Measurements from ENCODE around the gene LTB4R.

Gene LTB4R

GRCh38 chr14:24315243-24315806, 4.0 kb downstream of the LTB4R start:
- no peak for ATAC-seq
- no peak for TF ChIP-seq RARB (CRISPR knock-in tag; IDR thresholded peaks at IDR 0.05)
- no peak for TF ChIP-seq ARNTL (CRISPR knock-in tag; IDR thresholded peaks at IDR 0.05; ENCODE audit: borderline replicate concordance, low read depth)
- no peak for TF ChIP-seq TOX (CRISPR knock-in tag; IDR thresholded peaks at IDR 0.05; ENCODE audit: borderline replicate concordance)
- TF ChIP-seq CREB5 (CRISPR knock-in tag; IDR thresholded peaks at IDR 0.05; ENCODE audit: low read depth) = no peak
- no peak for TF ChIP-seq ZNF565 (CRISPR knock-in tag; conservative IDR thresholded peaks at IDR 0.05; ENCODE audit: low read depth)
- no peak for TF ChIP-seq ESRRG (CRISPR knock-in tag; IDR thresholded peaks at IDR 0.05)
- TF ChIP-seq ZC3H10 (CRISPR knock-in tag; IDR thresholded peaks at IDR 0.05) = no peak
- no peak for TF ChIP-seq PATZ1 (CRISPR knock-in tag; IDR thresholded peaks at IDR 0.05; ENCODE audit: borderline replicate concordance)
- TF ChIP-seq BACH2 (CRISPR knock-in tag; IDR thresholded peaks at IDR 0.05; ENCODE audit: borderline replicate concordance) = no peak

GRCh38 chr14:24315807-24316596, 4.7 kb downstream of the LTB4R start:
- TF ChIP-seq CREB5 (CRISPR knock-in tag; IDR thresholded peaks at IDR 0.05; ENCODE audit: low read depth) (no peak), ZC3H10 (CRISPR knock-in tag; IDR thresholded peaks at IDR 0.05) (no peak), CSRNP3 (CRISPR knock-in tag; IDR thresholded peaks at IDR 0.05) (no peak), ZNF8 (CRISPR knock-in tag; IDR thresholded peaks at IDR 0.05) (no peak), ESRRG (CRISPR knock-in tag; IDR thresholded peaks at IDR 0.05) (no peak), PATZ1 (CRISPR knock-in tag; IDR thresholded peaks at IDR 0.05; ENCODE audit: borderline replicate concordance) (no peak), RARB (CRISPR knock-in tag; IDR thresholded peaks at IDR 0.05) (no peak), ZFP3 (CRISPR knock-in tag; IDR thresholded peaks at IDR 0.05) (no peak), GLIS3 (CRISPR knock-in tag; IDR thresholded peaks at IDR 0.05) (no peak), ZFP30 (CRISPR knock-in tag; IDR thresholded peaks at IDR 0.05) (no peak), POU6F1 (CRISPR knock-in tag; IDR thresholded peaks at IDR 0.05; ENCODE audit: borderline replicate concordance, low read depth) (no peak), TCF4 (CRISPR knock-in tag; IDR thresholded peaks at IDR 0.05; ENCODE audit: borderline replicate concordance) (no peak), ZNF70 (CRISPR knock-in tag; IDR thresholded peaks at IDR 0.05) (no peak), TSHZ2 (CRISPR knock-in tag; IDR thresholded peaks at IDR 0.05) (no peak), ARNTL (CRISPR knock-in tag; IDR thresholded peaks at IDR 0.05; ENCODE audit: borderline replicate concordance, low read depth) (no peak), ISL1 (CRISPR knock-in tag; IDR thresholded peaks at IDR 0.05) (no peak), ZNF565 (CRISPR knock-in tag; conservative IDR thresholded peaks at IDR 0.05; ENCODE audit: low read depth) (no peak), PPARA (CRISPR knock-in tag; IDR thresholded peaks at IDR 0.05; ENCODE audit: borderline replicate concordance) (no peak), SNAI2 (CRISPR knock-in tag; IDR thresholded peaks at IDR 0.05) (no peak)
- ATAC-seq = no peak

Measured in SK-N-SH treated with all-trans-retinoic acid at 6 μM for 48 hours (cell line).